GM23338 (cell line): Measurements from ENCODE around the gene CHN2. TPM values are rescaled to one million over a fixed set of nuclear protein-coding genes. Genes with fewer than 3 reads are reported as not detected.

Experiments
- ATAC-seq: fragments of 200-7000 bp; cut with Tn5 transposase; 3 replicates; pipeline ENCODE4 v1.9.1; 2020
- DNase-seq: peaks from one replicate; pipeline ENCODE4 v3.0.0-alpha.2; 2015; ENCODE audit warnings: low spot score
- H2AFZ ChIP-seq: fragments of 200-600 bp; sonication (generic); 2 replicates; pipeline ENCODE4 v1.8.0; 2016; ENCODE audit warnings: antibody characterized with exemption, mild to moderate bottlenecking, moderate library complexity
- H3F3A ChIP-seq: fragments of 200-600 bp; sonication (generic); replicated peaks from 2 replicates; pipeline ENCODE4 v1.8.0; 2017; ENCODE audit warnings: antibody characterized with exemption, mixed run types, low read depth
- H3K27ac ChIP-seq: fragments of 200-600 bp; sonication (generic); 2 replicates; pipeline ENCODE4 v1.6.1; 2016; ENCODE audit warnings: low read depth
- H3K27me3 ChIP-seq: fragments of 200-600 bp; sonication (generic); 2 replicates; pipeline ENCODE4 v1.8.0; 2016; ENCODE audit warnings: mild to moderate bottlenecking, mixed run types, moderate library complexity; ENCODE audit not compliant: insufficient read depth
- H3K36me3 ChIP-seq: fragments of 200-600 bp; sonication (generic); 2 replicates; pipeline ENCODE4 v1.8.0; 2016; ENCODE audit warnings: mild to moderate bottlenecking; ENCODE audit not compliant: insufficient read depth
- H3K4me1 ChIP-seq: fragments of 200-600 bp; sonication (generic); 2 replicates; pipeline ENCODE4 v1.8.0; 2016; ENCODE audit warnings: mild to moderate bottlenecking, moderate library complexity; ENCODE audit not compliant: insufficient read depth
- H3K4me2 ChIP-seq: fragments of 200-600 bp; sonication (generic); 2 replicates; pipeline ENCODE4 v1.7.1; 2017; ENCODE audit warnings: mixed run types
- H3K4me3 ChIP-seq: fragments of 200-600 bp; sonication (generic); 2 replicates; pipeline ENCODE4 v1.6.1; 2016; ENCODE audit warnings: mixed run types
- H3K79me2 ChIP-seq: fragments of 200-600 bp; sonication (generic); replicated peaks from 2 replicates; pipeline ENCODE4 v1.8.0; 2017; ENCODE audit warnings: mild to moderate bottlenecking; ENCODE audit not compliant: insufficient read depth
- H3K9me2 ChIP-seq: fragments of 200-600 bp; sonication (generic); 2 replicates; pipeline ENCODE4 v1.8.0; 2017; ENCODE audit not compliant: insufficient read depth
- H4K20me1 ChIP-seq: fragments of 200-600 bp; sonication (generic); replicated peaks from 2 replicates; pipeline ENCODE4 v1.8.0; 2017; ENCODE audit warnings: mild to moderate bottlenecking; ENCODE audit not compliant: insufficient read depth
- H3K27ac Mint-ChIP-seq: 2 replicates; pipeline ENCODE4 v1.8.0; 2020; ENCODE audit warnings: inconsistent platforms, mild to moderate bottlenecking, moderate library complexity, mixed read lengths
- H3K27me3 Mint-ChIP-seq: 3 replicates; pipeline ENCODE4 v1.8.0; 2022; ENCODE audit warnings: low read depth, mild to moderate bottlenecking, moderate library complexity, mixed read lengths, inconsistent platforms; ENCODE audit not compliant: insufficient read depth, poor library complexity
- H3K36me3 Mint-ChIP-seq: 3 replicates; pipeline ENCODE4 v1.8.0; 2021; ENCODE audit warnings: low read depth, mild to moderate bottlenecking, inconsistent platforms, moderate library complexity, mixed read lengths
- H3K4me1 Mint-ChIP-seq: 3 replicates; pipeline ENCODE4 v1.8.0; 2020; ENCODE audit warnings: mild to moderate bottlenecking, inconsistent platforms, mixed read lengths
- H3K4me3 Mint-ChIP-seq: 3 replicates; pipeline ENCODE4 v1.8.0; 2021; ENCODE audit warnings: moderate library complexity, mild to moderate bottlenecking, inconsistent platforms, mixed read lengths
- H3K9me3 Mint-ChIP-seq: 3 replicates; pipeline ENCODE4 v1.8.0; 2020; ENCODE audit warnings: moderate library complexity, mild to moderate bottlenecking, inconsistent platforms, mixed read lengths
- ETS1 ChIP-seq: IDR thresholded peaks from 2 replicates; pipeline ENCODE4 v1.6.1; 2016; ENCODE audit warnings: antibody characterized with exemption
- NANOG ChIP-seq: IDR thresholded peaks from 2 replicates; pipeline ENCODE4 v1.6.1; 2016; ENCODE audit warnings: antibody characterized with exemption, borderline replicate concordance
- POLR2AphosphoS5 ChIP-seq: IDR thresholded peaks from 2 replicates; pipeline ENCODE4 v1.6.1; 2016; ENCODE audit warnings: antibody characterized with exemption, low read depth
- ZNF331 ChIP-seq: fragments of 250-450 bp; sonication (Bioruptor Pico); IDR thresholded peaks from 2 replicates; pipeline ENCODE4 v1.5.0; 2020; ENCODE audit warnings: low read depth, mild to moderate bottlenecking, moderate library complexity
- ZNF462 ChIP-seq: fragments of 250-450 bp; sonication (Bioruptor Pico); IDR thresholded peaks from 2 replicates; pipeline ENCODE4 v1.5.0; 2020; ENCODE audit warnings: mild to moderate bottlenecking, moderate library complexity
- polyA plus RNA-seq: library from polyadenylated mRNA; unstranded; fragments of >200 nt; fragmentation: Nextera tagmentation; extraction: Ambion mirVana; gene quantifications from 2 replicates; pipeline ENCODE4 v1.2.1, GENCODE V29; 2016
- total RNA-seq: library from RNA; depleted of rRNA; stranded (reverse); fragments of >200 nt; shearing (Covaris generic); gene quantifications from 2 replicates; pipeline ENCODE4 v1.2.3, GENCODE V29; 2014
- TF ChIP-seq, protein P1 (sequence below): IDR thresholded peaks from one replicate; pipeline ENCODE4 v1.6.1; 2018; ENCODE audit warnings: antibody characterized with exemption; ENCODE audit not compliant: unreplicated experiment

Gene CHN2
- total and polyA plus RNA-seq, 2 experiments from 2014 or later = 6.1 to 7.5 TPM

- H3K36me3 ChIP-seq = no peaks in the 10 kb centered on the region
- no peak overlapping the region for H3K27ac ChIP-seq
- H3K27me3 ChIP-seq = no peaks in the 10 kb centered on the region
- peaks cover 2% of the 10 kb centered on the region for H3K27me3 Mint-ChIP-seq
- no peak for ATAC-seq
- no peak overlapping the region for H3K27ac Mint-ChIP-seq
- H3K9me3 Mint-ChIP-seq = no peaks in the 10 kb centered on the region
- H3K4me1 ChIP-seq = peaks cover 26% of the 10 kb centered on the region
- peaks cover 24% of the 10 kb centered on the region for H3K4me1 Mint-ChIP-seq
- no peaks in the 10 kb centered on the region for H3F3A ChIP-seq
- H3K4me3 Mint-ChIP-seq = no peak overlapping the region
- no peaks in the 10 kb centered on the region for H3K36me3 Mint-ChIP-seq
- no peak overlapping the region for H3K4me2 ChIP-seq
- no peaks in the 10 kb centered on the region for H4K20me1 ChIP-seq
- no peak overlapping the region for H2AFZ ChIP-seq
- H3K79me2 ChIP-seq = no peaks in the 10 kb centered on the region
- no peak overlapping the region for H3K4me3 ChIP-seq
- TF ChIP-seq NANOG = no peak
- no peaks in the 10 kb centered on the region for H3K9me2 ChIP-seq
- no peak for DNase-seq
These were observed 90.3 kb downstream of the CHN2 start for GRCh38 chr7:29284696-29285443.

- Mint-ChIP-seq H3K4me1 (peaks cover 29% of the 10 kb centered on the region), H3K27ac (no peak overlapping the region), H3K36me3 (no peaks in the 10 kb centered on the region), H3K4me3 (no peak overlapping the region), H3K27me3 (peaks cover 2% of the 10 kb centered on the region), H3K9me3 (no peaks in the 10 kb centered on the region)
- Histone ChIP-seq H3K27ac (no peak overlapping the region), H3K4me2 (no peak overlapping the region), H3F3A (no peaks in the 10 kb centered on the region), H2AFZ (no peak overlapping the region), H3K27me3 (no peaks in the 10 kb centered on the region), H3K4me1 (peaks cover 32% of the 10 kb centered on the region), H3K36me3 (no peaks in the 10 kb centered on the region), H4K20me1 (no peaks in the 10 kb centered on the region), H3K79me2 (no peaks in the 10 kb centered on the region), H3K9me2 (no peaks in the 10 kb centered on the region), H3K4me3 (no peak overlapping the region)
- no peak for DNase-seq
- no peak for ATAC-seq
- TF ChIP-seq POLR2AphosphoS5 (no peak), ZNF462 (CRISPR knock-in tag) (no peak), NANOG (no peak), ZNF331 (CRISPR knock-in tag) (no peak), ETS1 (no peak)
- TF ChIP-seq, protein P1, sequence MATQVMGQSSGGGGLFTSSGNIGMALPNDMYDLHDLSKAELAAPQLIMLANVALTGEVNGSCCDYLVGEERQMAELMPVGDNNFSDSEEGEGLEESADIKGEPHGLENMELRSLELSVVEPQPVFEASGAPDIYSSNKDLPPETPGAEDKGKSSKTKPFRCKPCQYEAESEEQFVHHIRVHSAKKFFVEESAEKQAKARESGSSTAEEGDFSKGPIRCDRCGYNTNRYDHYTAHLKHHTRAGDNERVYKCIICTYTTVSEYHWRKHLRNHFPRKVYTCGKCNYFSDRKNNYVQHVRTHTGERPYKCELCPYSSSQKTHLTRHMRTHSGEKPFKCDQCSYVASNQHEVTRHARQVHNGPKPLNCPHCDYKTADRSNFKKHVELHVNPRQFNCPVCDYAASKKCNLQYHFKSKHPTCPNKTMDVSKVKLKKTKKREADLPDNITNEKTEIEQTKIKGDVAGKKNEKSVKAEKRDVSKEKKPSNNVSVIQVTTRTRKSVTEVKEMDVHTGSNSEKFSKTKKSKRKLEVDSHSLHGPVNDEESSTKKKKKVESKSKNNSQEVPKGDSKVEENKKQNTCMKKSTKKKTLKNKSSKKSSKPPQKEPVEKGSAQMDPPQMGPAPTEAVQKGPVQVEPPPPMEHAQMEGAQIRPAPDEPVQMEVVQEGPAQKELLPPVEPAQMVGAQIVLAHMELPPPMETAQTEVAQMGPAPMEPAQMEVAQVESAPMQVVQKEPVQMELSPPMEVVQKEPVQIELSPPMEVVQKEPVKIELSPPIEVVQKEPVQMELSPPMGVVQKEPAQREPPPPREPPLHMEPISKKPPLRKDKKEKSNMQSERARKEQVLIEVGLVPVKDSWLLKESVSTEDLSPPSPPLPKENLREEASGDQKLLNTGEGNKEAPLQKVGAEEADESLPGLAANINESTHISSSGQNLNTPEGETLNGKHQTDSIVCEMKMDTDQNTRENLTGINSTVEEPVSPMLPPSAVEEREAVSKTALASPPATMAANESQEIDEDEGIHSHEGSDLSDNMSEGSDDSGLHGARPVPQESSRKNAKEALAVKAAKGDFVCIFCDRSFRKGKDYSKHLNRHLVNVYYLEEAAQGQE = no peak
These were observed 90.8 kb downstream of the CHN2 start for GRCh38 chr7:29285444-29285793.
